ENCODE measurements around the gene TMEM132D. TPM values are rescaled to one million over a fixed set of nuclear protein-coding genes. Genes with fewer than 3 reads are reported as not detected.
"Not testable (repeated sequence)": the region's sequence is repeated elsewhere in the genome, so short reads cannot be mapped to it uniquely, and the experiment has no call there.

Gene TMEM132D
- total RNA-seq, 1 donor from 2014 or later: 1.6 TPM

- Histone ChIP-seq H3K36me3 (ENCODE audit: control insufficient read depth in 3 of 3, insufficient read depth in 3 of 3, low read length in 3 of 3) (no peaks in the 10 kb centered on the region), H3K27ac (ENCODE audit: low read depth, low read length) (no peak overlapping the region), H3K9ac (ENCODE audit: low read depth in 1 of 3, low read length in 3 of 3) (no peak overlapping the region), H3K4me1 (ENCODE audit: control insufficient read depth in 3 of 3, insufficient read depth in 3 of 3, low read length in 3 of 3) (no peaks in the 10 kb centered on the region), H3K4me3 (ENCODE audit: low read length in 3 of 3) (no peak overlapping the region), H3K9me3 (ENCODE audit: control insufficient read depth in 3 of 3, low read length in 3 of 3) (no peaks in the 10 kb centered on the region), H3K27me3 (ENCODE audit: control insufficient read depth in 3 of 3, insufficient read depth in 3 of 3, low read length in 3 of 3) (no peaks in the 10 kb centered on the region)
Measured at GRCh38 chr12:129544716-129545115, 359.1 kb downstream of the TMEM132D start.

GRCh38 chr12:129540954-129541353 lies 362.9 kb downstream of the TMEM132D start:
- Histone ChIP-seq H3K27ac (ENCODE audit: low read depth, low read length) (no peak overlapping the region), H3K4me1 (ENCODE audit: control insufficient read depth in 3 of 3, insufficient read depth in 3 of 3, low read length in 3 of 3) (no peaks in the 10 kb centered on the region)

GRCh38 chr12:129540249-129540648 lies 363.6 kb downstream of the TMEM132D start:
- Histone ChIP-seq H3K27ac (ENCODE audit: low read depth, low read length) (no peak overlapping the region), H3K36me3 (ENCODE audit: control insufficient read depth in 3 of 3, insufficient read depth in 3 of 3, low read length in 3 of 3) (no peaks in the 10 kb centered on the region), H3K4me3 (ENCODE audit: low read length in 3 of 3) (no peak overlapping the region)

More at GRCh38 chr12:129540954-129541353, 362.9 kb downstream of the TMEM132D start:
- Histone ChIP-seq H3K36me3 (ENCODE audit: control insufficient read depth in 3 of 3, insufficient read depth in 3 of 3, low read length in 3 of 3) (no peaks in the 10 kb centered on the region), H3K4me3 (ENCODE audit: low read length in 3 of 3) (no peak overlapping the region), H3K9me3 (ENCODE audit: control insufficient read depth in 3 of 3, low read length in 3 of 3) (peaks cover 0 to 3% (median 0%) of the 10 kb centered on the region in 3 donors), H3K9ac (ENCODE audit: low read depth in 1 of 3, low read length in 3 of 3) (no peak overlapping the region), H3K27me3 (ENCODE audit: control insufficient read depth in 3 of 3, insufficient read depth in 3 of 3, low read length in 3 of 3) (no peaks in the 10 kb centered on the region)

GRCh38 chr12:129538724-129539335 lies 365.0 kb downstream of the TMEM132D start:
- H3K9me3 ChIP-seq (ENCODE audit: control insufficient read depth in 3 of 3, low read length in 3 of 3); H3K27me3 ChIP-seq (ENCODE audit: control insufficient read depth in 3 of 3, insufficient read depth in 3 of 3, low read length in 3 of 3); H3K4me1 ChIP-seq (ENCODE audit: control insufficient read depth in 3 of 3, insufficient read depth in 3 of 3, low read length in 3 of 3); H3K4me3 ChIP-seq (ENCODE audit: low read length in 3 of 3); H3K9ac ChIP-seq (ENCODE audit: low read depth in 1 of 3, low read length in 3 of 3); H3K36me3 ChIP-seq (ENCODE audit: control insufficient read depth in 3 of 3, insufficient read depth in 3 of 3, low read length in 3 of 3); H3K27ac ChIP-seq (ENCODE audit: low read depth, low read length): not testable (repeated sequence)

More at GRCh38 chr12:129540249-129540648, 363.6 kb downstream of the TMEM132D start:
- Histone ChIP-seq H3K9ac (ENCODE audit: low read depth in 1 of 3, low read length in 3 of 3) (no peak overlapping the region), H3K4me1 (ENCODE audit: control insufficient read depth in 3 of 3, insufficient read depth in 3 of 3, low read length in 3 of 3) (no peaks in the 10 kb centered on the region), H3K9me3 (ENCODE audit: control insufficient read depth in 3 of 3, low read length in 3 of 3) (peaks cover 0 to 3% (median 0%) of the 10 kb centered on the region in 3 donors), H3K27me3 (ENCODE audit: control insufficient read depth in 3 of 3, insufficient read depth in 3 of 3, low read length in 3 of 3) (no peaks in the 10 kb centered on the region)

- Histone ChIP-seq H3K9ac (ENCODE audit: low read depth in 1 of 3, low read length in 3 of 3) (no peak overlapping the region), H3K4me1 (ENCODE audit: control insufficient read depth in 3 of 3, insufficient read depth in 3 of 3, low read length in 3 of 3) (no peaks in the 10 kb centered on the region), H3K4me3 (ENCODE audit: low read length in 3 of 3) (no peak overlapping the region), H3K9me3 (ENCODE audit: control insufficient read depth in 3 of 3, low read length in 3 of 3) (peaks cover 0 to 3% (median 0%) of the 10 kb centered on the region in 3 donors), H3K36me3 (ENCODE audit: control insufficient read depth in 3 of 3, insufficient read depth in 3 of 3, low read length in 3 of 3) (no peaks in the 10 kb centered on the region), H3K27ac (ENCODE audit: low read depth, low read length) (no peak overlapping the region), H3K27me3 (ENCODE audit: control insufficient read depth in 3 of 3, insufficient read depth in 3 of 3, low read length in 3 of 3) (no peaks in the 10 kb centered on the region)
Measured at GRCh38 chr12:129538137-129538536, 365.7 kb downstream of the TMEM132D start.

- Histone ChIP-seq H3K9me3 (ENCODE audit: control insufficient read depth in 3 of 3, low read length in 3 of 3) (peaks cover 0 to 3% (median 0%) of the 10 kb centered on the region in 3 donors), H3K4me3 (ENCODE audit: low read length in 3 of 3) (no peak overlapping the region), H3K27me3 (ENCODE audit: control insufficient read depth in 3 of 3, insufficient read depth in 3 of 3, low read length in 3 of 3) (peaks cover 0 to 3% (median 0%) of the 10 kb centered on the region in 3 donors), H3K9ac (ENCODE audit: low read depth in 1 of 3, low read length in 3 of 3) (no peak overlapping the region), H3K27ac (ENCODE audit: low read depth, low read length) (no peak overlapping the region), H3K36me3 (ENCODE audit: control insufficient read depth in 3 of 3, insufficient read depth in 3 of 3, low read length in 3 of 3) (no peaks in the 10 kb centered on the region), H3K4me1 (ENCODE audit: control insufficient read depth in 3 of 3, insufficient read depth in 3 of 3, low read length in 3 of 3) (no peaks in the 10 kb centered on the region)
Measured at GRCh38 chr12:129534966-129535750, 368.7 kb downstream of the TMEM132D start.

- Histone ChIP-seq H3K36me3 (ENCODE audit: control insufficient read depth in 3 of 3, insufficient read depth in 3 of 3, low read length in 3 of 3) (no peaks in the 10 kb centered on the region), H3K9ac (ENCODE audit: low read depth in 1 of 3, low read length in 3 of 3) (no peak overlapping the region), H3K27ac (ENCODE audit: low read depth, low read length) (no peak overlapping the region), H3K27me3 (ENCODE audit: control insufficient read depth in 3 of 3, insufficient read depth in 3 of 3, low read length in 3 of 3) (peaks cover 0 to 3% (median 0%) of the 10 kb centered on the region in 3 donors), H3K4me3 (ENCODE audit: low read length in 3 of 3) (no peak overlapping the region), H3K9me3 (ENCODE audit: control insufficient read depth in 3 of 3, low read length in 3 of 3) (no peaks in the 10 kb centered on the region), H3K4me1 (ENCODE audit: control insufficient read depth in 3 of 3, insufficient read depth in 3 of 3, low read length in 3 of 3) (no peaks in the 10 kb centered on the region)
Measured at GRCh38 chr12:129532707-129533499, 370.9 kb downstream of the TMEM132D start.

- Histone ChIP-seq H3K27ac (ENCODE audit: low read depth, low read length) (no peak overlapping the region), H3K36me3 (ENCODE audit: control insufficient read depth in 3 of 3, insufficient read depth in 3 of 3, low read length in 3 of 3) (no peaks in the 10 kb centered on the region), H3K4me1 (ENCODE audit: control insufficient read depth in 3 of 3, insufficient read depth in 3 of 3, low read length in 3 of 3) (no peaks in the 10 kb centered on the region), H3K9me3 (ENCODE audit: control insufficient read depth in 3 of 3, low read length in 3 of 3) (no peaks in the 10 kb centered on the region), H3K4me3 (ENCODE audit: low read length in 3 of 3) (no peak overlapping the region), H3K9ac (ENCODE audit: low read depth in 1 of 3, low read length in 3 of 3) (no peak overlapping the region), H3K27me3 (ENCODE audit: control insufficient read depth in 3 of 3, insufficient read depth in 3 of 3, low read length in 3 of 3) (peaks cover 0 to 3% (median 0%) of the 10 kb centered on the region in 3 donors)
Measured at GRCh38 chr12:129532082-129532481, 371.7 kb downstream of the TMEM132D start.

- no peak overlapping the region for H3K9ac ChIP-seq (ENCODE audit: low read depth in 1 of 3, low read length in 3 of 3)
- peaks cover 0 to 3% (median 0%) of the 10 kb centered on the region in 3 donors for H3K27me3 ChIP-seq (ENCODE audit: control insufficient read depth in 3 of 3, insufficient read depth in 3 of 3, low read length in 3 of 3)
- H3K9me3 ChIP-seq (ENCODE audit: control insufficient read depth in 3 of 3, low read length in 3 of 3): no peaks in the 10 kb centered on the region
- no peak overlapping the region for H3K4me3 ChIP-seq (ENCODE audit: low read length in 3 of 3)
- no peaks in the 10 kb centered on the region for H3K36me3 ChIP-seq (ENCODE audit: control insufficient read depth in 3 of 3, insufficient read depth in 3 of 3, low read length in 3 of 3)
- no peak overlapping the region for H3K27ac ChIP-seq (ENCODE audit: low read depth, low read length)
- H3K4me1 ChIP-seq (ENCODE audit: control insufficient read depth in 3 of 3, insufficient read depth in 3 of 3, low read length in 3 of 3): no peaks in the 10 kb centered on the region
Measured at GRCh38 chr12:129530984-129531383, 372.8 kb downstream of the TMEM132D start.
